Left cardiac atrium (tissue), 4 donors: ENCODE data around the gene G6PC3. TPM values are rescaled to one million over a fixed set of nuclear protein-coding genes. Genes with fewer than 3 reads are reported as not detected.
A peak's percentile ranks its signal among the peaks of the same experiment; 100 is the strongest.
"Not testable (repeated sequence)": the region's sequence is repeated elsewhere in the genome, so short reads cannot be mapped to it uniquely, and the experiment has no call there.

Source experiments
- ATAC-seq, 2 donors: fragments of 200-7000 bp; cut with Tn5 transposase; one replicate each; pipeline ENCODE4 v1.9.1; 2020; ENCODE audit warnings: mild to moderate bottlenecking in 2 of 2, moderate library complexity in 2 of 2
- DNase-seq: peaks from one replicate; pipeline ENCODE4 v3.0.0-alpha.2; 2020
- intact Hi-C, 2 donors: fragments of 100-400 bp; cut with DNase I; formaldehyde crosslinking; loops; one replicate each; pipeline versions ENCODE4 v1.14.1 to v1.15.1; 2022 to 2023
- long read RNA-seq: library from polyadenylated mRNA; unstranded; transcript quantifications from one replicate; pipeline ENCODE4 v2.0.0, GENCODE V29; 2021
- total RNA-seq, 2 donors: library from RNA; stranded (reverse); fragmentation: NEBNext Ultra II Directional; extraction: Animal tissue kit (Norgen Biotek cat#: 25700); gene quantifications; one replicate each; pipeline ENCODE4 v1.2.1, GENCODE V29; 2021
- donor health status: DM: no; HTN: yes; CAD: no.
- donor health status: DM: no; HTN: yes; CAD: no; lungs with severe emphysema.
- donor health status: DM: yes; HTN: yes; CAD: no.
- donor health status: Dilated cardiomyopathy.

Gene G6PC3
- 10 to 100 TPM; 32.9 to 44.4 TPM for total RNA-seq
- long read RNA-seq, transcript G6PC3-201 (6 exons, 1,533 nt), result major isoform, 5 of 7 reads
- long read RNA-seq, partial matches to known transcripts, result 0 of 7 reads
- long read RNA-seq, other reads (novel, unspliced or antisense), result 2 of 7 reads

- intact Hi-C loops, result loop anchor here in 1 of 2 donors (5.0 kb wide), 1 partner anchor 42 kb away; no protein-coding TSS in a partner anchor
- DNase-seq, result peak; percentile 97
- ATAC-seq, result peak; percentile 94
Observed at GRCh38 chr17:44070455-44071197, at the start of gene G6PC3. G6PC3 (plus strand) TSS chr17:44070735; CDS start chr17:44070966, 231 bp downstream.

GRCh38 chr17:44021227-44021626 lies 49.3 kb upstream of the G6PC3 start:
- DNase-seq, intact Hi-C loops, ATAC-seq: not testable (repeated sequence)

GRCh38 chr17:44022246-44022645 lies 48.3 kb upstream of the G6PC3 start:
- ATAC-seq (no peak), DNase-seq (no peak)
- intact Hi-C loops, result no loop called here

- DNase-seq (no peak), ATAC-seq (no peak)
- intact Hi-C loops, result no loop called here
Observed at GRCh38 chr17:44023545-44024270, 46.8 kb upstream of the G6PC3 start.

- DNase-seq, result no peak
- intact Hi-C loops, result no loop called here
- ATAC-seq, result no peak
Observed at GRCh38 chr17:44024271-44024663, 46.3 kb upstream of the G6PC3 start.

GRCh38 chr17:44024853-44025252 lies 45.7 kb upstream of the G6PC3 start:
- no peak for DNase-seq
- ATAC-seq, result no peak
- intact Hi-C loops, result no loop called here

GRCh38 chr17:44029736-44030135 lies 40.8 kb upstream of the G6PC3 start:
- DNase-seq (no peak), ATAC-seq (no peak)
- intact Hi-C loops, result no loop called here

- no peak for ATAC-seq
- no peak for DNase-seq
- intact Hi-C loops, result no loop called here
Observed at GRCh38 chr17:44030482-44030881, 40.1 kb upstream of the G6PC3 start.

GRCh38 chr17:44033861-44034408 lies 36.6 kb upstream of the G6PC3 start:
- ATAC-seq, result no peak
- intact Hi-C loops, result no loop called here
- DNase-seq, result no peak

GRCh38 chr17:44034688-44035087 lies 35.8 kb upstream of the G6PC3 start:
- ATAC-seq, DNase-seq, intact Hi-C loops: not testable (repeated sequence)

- no peak for DNase-seq
- intact Hi-C loops, result no loop called here
- no peak for ATAC-seq
Observed at GRCh38 chr17:44037471-44037870, 33.1 kb upstream of the G6PC3 start.

- intact Hi-C loops, result no loop called here
- ATAC-seq (peak; percentile 36 to 64), DNase-seq (no peak)
Observed at GRCh38 chr17:44038604-44039011, 31.9 kb upstream of the G6PC3 start.

- DNase-seq (no peak), ATAC-seq (peak; percentile 21 to 34)
- intact Hi-C loops, result loop anchor here in 1 of 2 donors (5.0 kb wide), 1 partner anchor 33 kb away; no protein-coding TSS in a partner anchor
Observed at GRCh38 chr17:44039829-44040635, 30.5 kb upstream of the G6PC3 start.

- DNase-seq (peak; percentile 42), ATAC-seq (peak in 1 of 2 donors; percentile 12)
- intact Hi-C loops, result loop anchor here in 1 of 2 donors (5.0 kb wide), 1 partner anchor 36 kb away; no protein-coding TSS in a partner anchor
Observed at GRCh38 chr17:44043272-44043696, 27.3 kb upstream of the G6PC3 start.

GRCh38 chr17:44044071-44044470 lies 26.5 kb upstream of the G6PC3 start:
- intact Hi-C loops, result loop anchor here in 1 of 2 donors (5.0 kb wide), 1 partner anchor 37 kb away; no protein-coding TSS in a partner anchor
- DNase-seq (no peak), ATAC-seq (no peak)

GRCh38 chr17:44045486-44045885 lies 25.0 kb upstream of the G6PC3 start:
- no peak for ATAC-seq
- DNase-seq, result no peak
- intact Hi-C loops, result no loop called here

- ATAC-seq, intact Hi-C loops, DNase-seq: not testable (repeated sequence)
Observed at GRCh38 chr17:44046893-44047292, 23.6 kb upstream of the G6PC3 start.

- intact Hi-C loops, result no loop called here
- no peak for ATAC-seq
- no peak for DNase-seq
Observed at GRCh38 chr17:44049294-44050060, 21.1 kb upstream of the G6PC3 start.
